DLD1 (cell line): ENCODE measurements around the gene SLC6A6.

ENCODE experiments used
- in situ Hi-C: cut with HindIII; loops from 2 replicates; pipeline ENCODE4 v1.10.0; 2017; ENCODE audit warnings: low sequenced_read_pairs

SLC6A6 gene

GRCh38 chr3:14477311-14477935 lies 75.0 kb downstream of the SLC6A6 start:
- in situ Hi-C loops, result loop anchor here (5.0 kb wide), 1 partner anchor 90 kb away; no protein-coding TSS in a partner anchor

- in situ Hi-C loops, result loop anchor here (5.0 kb wide), 1 partner anchor 92 kb away; no protein-coding TSS in a partner anchor
Measured at GRCh38 chr3:14478956-14479550, 76.6 kb downstream of the SLC6A6 start.

GRCh38 chr3:14479591-14479990 lies 77.2 kb downstream of the SLC6A6 start:
- in situ Hi-C loops, result loop anchor here (5.0 kb wide), 1 partner anchor 92 kb away; no protein-coding TSS in a partner anchor

GRCh38 chr3:14480207-14481017 lies 78.0 kb downstream of the SLC6A6 start:
- in situ Hi-C loops, result no loop called here

- in situ Hi-C loops, result no loop called here
Measured at GRCh38 chr3:14481018-14481645, 78.7 kb downstream of the SLC6A6 start.

- in situ Hi-C loops, result no loop called here
Measured at GRCh38 chr3:14481646-14482036, 79.2 kb downstream of the SLC6A6 start.

GRCh38 chr3:14482271-14482721 lies 79.9 kb downstream of the SLC6A6 start:
- in situ Hi-C loops, result no loop called here

GRCh38 chr3:14483286-14483685 lies 80.9 kb downstream of the SLC6A6 start:
- in situ Hi-C loops, result no loop called here

- in situ Hi-C loops, result no loop called here
Measured at GRCh38 chr3:14484741-14485140, 82.3 kb downstream of the SLC6A6 start.

- in situ Hi-C loops, result no loop called here
Measured at GRCh38 chr3:14485981-14486380, 83.6 kb downstream of the SLC6A6 start.

- in situ Hi-C loops, result no loop called here
Measured at GRCh38 chr3:14486460-14486859, 84.1 kb downstream of the SLC6A6 start.

- in situ Hi-C loops, result no loop called here
Measured at GRCh38 chr3:14487086-14487485, 84.7 kb downstream of the SLC6A6 start.

GRCh38 chr3:14487821-14488220 lies 85.4 kb downstream of the SLC6A6 start:
- in situ Hi-C loops, result no loop called here

- in situ Hi-C loops, result no loop called here
Measured at GRCh38 chr3:14488286-14489041, 86.1 kb downstream of the SLC6A6 start.

GRCh38 chr3:14489641-14490040 lies 87.2 kb downstream of the SLC6A6 start:
- in situ Hi-C loops, result no loop called here

- in situ Hi-C loops, result no loop called here
Measured at GRCh38 chr3:14490255-14490654, 87.8 kb downstream of the SLC6A6 start.

GRCh38 chr3:14490831-14491230 lies 88.4 kb downstream of the SLC6A6 start:
- in situ Hi-C loops, result no loop called here

- in situ Hi-C loops, result no loop called here
Measured at GRCh38 chr3:14491396-14492190, 89.2 kb downstream of the SLC6A6 start.

- in situ Hi-C loops, result no loop called here
Measured at GRCh38 chr3:14492948-14493881, 90.8 kb downstream of the SLC6A6 start.
